GM12892 (cell line): ENCODE measurements around the gene FCER2.

Experiments used
- POLR2A ChIP-seq: IDR thresholded peaks from 2 replicates; pipeline ENCODE4 v1.6.1; 2011; ENCODE audit warnings: low read depth, low read length, control low read depth
- TAF1 ChIP-seq: IDR thresholded peaks from 2 replicates; pipeline ENCODE4 v1.6.1; 2011; ENCODE audit warnings: low read depth, mild to moderate bottlenecking, control low read depth, low read length, borderline replicate concordance

- TF ChIP-seq POLR2A (no peak), TAF1 (no peak)
These were observed 9.4 kb downstream of the FCER2 start for GRCh38 chr19:7692417-7693088.
